Uterus (tissue), 4 donors: ENCODE measurements around the gene BRAT1. TPM values are rescaled to one million over a fixed set of nuclear protein-coding genes. Genes with fewer than 3 reads are reported as not detected.

Source experiments
- DNase-seq, 2 donors: peaks; one replicate each; pipeline ENCODE4 v3.0.0-alpha.2; 2019 to 2020
- H3K27ac ChIP-seq, 2 donors: fragments of 200-600 bp; sonication (generic); 1 replicate in 1 of 2; 2 replicates in 1 of 2; pipeline ENCODE4 v1.5.1; 2016 to 2018
- H3K27me3 ChIP-seq, 2 donors: fragments of 200-600 bp; sonication (generic); one replicate each; pipeline ENCODE4 v1.5.1; 2018 to 2019; ENCODE audit warnings: control low read depth in 1 of 2
- H3K36me3 ChIP-seq, 2 donors: fragments of 200-600 bp; sonication (generic); one replicate each; pipeline ENCODE4 v1.5.1; 2019; ENCODE audit warnings: control low read depth in 1 of 2
- H3K4me1 ChIP-seq, 2 donors: fragments of 200-600 bp; sonication (generic); one replicate each; pipeline ENCODE4 v1.5.1; 2018 to 2019; ENCODE audit warnings: control low read depth in 1 of 2
- H3K4me3 ChIP-seq, 2 donors: fragments of 200-600 bp; sonication (generic); 1 replicate in 1 of 2; 2 replicates in 1 of 2; pipeline ENCODE4 v1.5.1; 2018 to 2019; ENCODE audit warnings: mild to moderate bottlenecking in 1 of 2
- H3K9me3 ChIP-seq, 2 donors: fragments of 200-600 bp; sonication (generic); one replicate each; pipeline ENCODE4 v1.5.1; 2019; ENCODE audit warnings: control low read depth in 1 of 2
- CTCF ChIP-seq, 4 experiments: fragments of 200-600 bp in 2 of 4; fragments of 450-650 bp in 2 of 4; sonication (generic) in 2 of 4; IDR thresholded peaks; one replicate each; pipeline ENCODE4 v1.5.1; 2016 to 2019; ENCODE audit warnings: antibody characterized with exemption in 4 of 4, mild to moderate bottlenecking in 2 of 4, moderate library complexity in 1 of 4
- POLR2A ChIP-seq, 2 donors: fragments of 450-650 bp; IDR thresholded peaks; one replicate each; pipeline ENCODE4 v1.6.1; 2016; ENCODE audit warnings: antibody characterized with exemption in 2 of 2, mild to moderate bottlenecking in 1 of 2, moderate library complexity in 1 of 2
- intact Hi-C: fragments of 100-400 bp; cut with DNase I; formaldehyde crosslinking; loops from one replicate; pipeline ENCODE4 v1.15.1; 2023; ENCODE audit warnings: low total_unique reads
- total RNA-seq, 4 donors: library from RNA; depleted of rRNA in 3 of 4; stranded (reverse); fragments of >200 nt in 3 of 4; gene quantifications; one replicate each; pipeline versions ENCODE4 v1.1.0 to v1.2.4, GENCODE V29; 2014 to 2023
- donor health status: DM: yes; HTN: yes; CAD: no.

BRAT1 gene
- total RNA-seq, 4 donors from 2014 or later: 10.3 to 44.3 (median 36.0) TPM

GRCh38 chr7:2601907-2602306 lies 46.6 kb upstream of the BRAT1 start:
- intact Hi-C loops: no loop called here
- Histone ChIP-seq H3K4me1 (no peaks in the 10 kb centered on the region), H3K9me3 (no peaks in the 10 kb centered on the region), H3K27ac (no peak overlapping the region), H3K4me3 (no peak overlapping the region), H3K27me3 (no peaks in the 10 kb centered on the region), H3K36me3 (no peaks in the 10 kb centered on the region)
- DNase-seq: no peak
- TF ChIP-seq POLR2A (IDR thresholded peaks at IDR 0.05) (no peak), CTCF (IDR thresholded peaks at IDR 0.05) (no peak)

GRCh38 chr7:2601065-2601464 lies 45.7 kb upstream of the BRAT1 start:
- intact Hi-C loops: no loop called here
- Histone ChIP-seq H3K9me3 (no peaks in the 10 kb centered on the region), H3K27ac (no peak overlapping the region), H3K4me1 (no peaks in the 10 kb centered on the region), H3K36me3 (no peaks in the 10 kb centered on the region), H3K4me3 (no peak overlapping the region), H3K27me3 (no peaks in the 10 kb centered on the region)
- no peak for DNase-seq
- TF ChIP-seq CTCF (IDR thresholded peaks at IDR 0.05) (no peak), POLR2A (IDR thresholded peaks at IDR 0.05) (no peak)

- Histone ChIP-seq H3K9me3 (no peaks in the 10 kb centered on the region), H3K36me3 (no peaks in the 10 kb centered on the region), H3K4me3 (no peak overlapping the region), H3K27ac (no peak overlapping the region), H3K27me3 (no peaks in the 10 kb centered on the region), H3K4me1 (no peaks in the 10 kb centered on the region)
- intact Hi-C loops: no loop called here
- DNase-seq: no peak
- TF ChIP-seq CTCF (IDR thresholded peaks at IDR 0.05): no peak
- no peak for TF ChIP-seq POLR2A (IDR thresholded peaks at IDR 0.05)
These were observed 43.0 kb upstream of the BRAT1 start for GRCh38 chr7:2598154-2598823.

- intact Hi-C loops: no loop called here
- no peak for DNase-seq
- Histone ChIP-seq H3K9me3 (no peaks in the 10 kb centered on the region), H3K4me3 (no peak overlapping the region), H3K36me3 (no peaks in the 10 kb centered on the region), H3K27me3 (no peaks in the 10 kb centered on the region), H3K4me1 (no peaks in the 10 kb centered on the region), H3K27ac (no peak overlapping the region)
- TF ChIP-seq CTCF (IDR thresholded peaks at IDR 0.05): no peak
- TF ChIP-seq POLR2A (IDR thresholded peaks at IDR 0.05): no peak
These were observed 41.9 kb upstream of the BRAT1 start for GRCh38 chr7:2597273-2597640.

GRCh38 chr7:2596464-2597272 lies 41.3 kb upstream of the BRAT1 start:
- no peaks in the 10 kb centered on the region for H3K36me3 ChIP-seq
- DNase-seq: no peak
- intact Hi-C loops: no loop called here
- no peaks in the 10 kb centered on the region for H3K27me3 ChIP-seq
- no peaks in the 10 kb centered on the region for H3K4me1 ChIP-seq
- H3K9me3 ChIP-seq: no peaks in the 10 kb centered on the region
- no peak for TF ChIP-seq CTCF (IDR thresholded peaks at IDR 0.05)
- TF ChIP-seq POLR2A (IDR thresholded peaks at IDR 0.05): no peak
- H3K27ac ChIP-seq: no peak overlapping the region
- no peak overlapping the region for H3K4me3 ChIP-seq
